HepG2 (cell line): Measurements from ENCODE around the gene CACNA1G. TPM values are rescaled to one million over a fixed set of nuclear protein-coding genes. Genes with fewer than 3 reads are reported as not detected.

Source experiments
- ATAC-seq: fragments of 200-7000 bp; cut with Tn5 transposase; 3 replicates; pipeline ENCODE4 v1.9.1; 2020; ENCODE audit warnings: mild to moderate bottlenecking, moderate library complexity
- BruUV-seq: library from RNA; stranded (reverse); fragments of 400-500 nt; replicated peaks from 2 replicates; lab custom pipeline; 2021; lab: Mats Ljungman, UMichigan
- CTCF ChIA-PET: fragments of 300-600 bp; formaldehyde crosslinking; extraction: SDS; loops from one replicate; lab custom pipeline; 2021; ENCODE audit warnings: low total read pairs, inconsistent platforms, low intra/inter-chr PET ratio; lab: Yijun Ruan, JAX
- POLR2A ChIA-PET: fragments of 350-600 bp; sonication (Branson Sonifier 250); formaldehyde crosslinking; loops from one replicate; lab custom pipeline; 2020; ENCODE audit warnings: antibody characterized with exemption, inconsistent platforms; lab: Yijun Ruan, JAX
- DNase-seq: peaks from one replicate; pipeline ENCODE4 v3.0.0-alpha.2; 2015; ENCODE audit warnings: low spot score
- FAIRE-seq: peaks from 3 replicates; lab custom pipeline; 2011; peaks lifted over from hg19 to GRCh38; lab: Jason Lieb, UNC
- H2AFZ ChIP-seq: one replicate; pipeline ENCODE4 v1.6.1; 2011; ENCODE audit warnings: low read length, inconsistent platforms
- H3K27ac ChIP-seq: fragments of 300-600 bp; 3 replicates; pipeline ENCODE4 v1.8.0; 2011; ENCODE audit warnings: mixed run types, mild to moderate bottlenecking, mixed read lengths, low read length, inconsistent platforms; ENCODE audit not compliant: insufficient read depth; ENCODE audit errors: extremely low read length
- H3K27me3 ChIP-seq, 2 experiments: fragments of 200-600 bp in 1 of 2; 2 replicates in 1 of 2; 3 replicates in 1 of 2; pipeline versions ENCODE4 v1.6.0 to v1.8.0; 2011; ENCODE audit warnings: low read length in 2 of 2, mild to moderate bottlenecking in 2 of 2, moderate library complexity in 2 of 2, inconsistent platforms in 1 of 2; ENCODE audit not compliant: insufficient read depth in 2 of 2, control insufficient read depth in 1 of 2
- H3K36me3 ChIP-seq, 2 experiments: fragments of 200-600 bp in 1 of 2; replicated peaks in 1 of 2; 2 replicates in 1 of 2; 3 replicates in 1 of 2; pipeline versions ENCODE4 v1.5.1 to v1.8.0; 2011; ENCODE audit warnings: low read length in 2 of 2, inconsistent platforms in 1 of 2; ENCODE audit not compliant: insufficient read depth in 2 of 2, control insufficient read depth in 1 of 2
- H3K4me1 ChIP-seq: 2 replicates; pipeline ENCODE4 v1.5.1; 2012; ENCODE audit warnings: low read length, inconsistent platforms; ENCODE audit not compliant: insufficient read depth
- H3K4me2 ChIP-seq: 2 replicates; pipeline ENCODE4 v1.6.0; 2011; ENCODE audit warnings: low read depth, low read length, inconsistent platforms
- H3K4me3 ChIP-seq, 3 experiments: fragments of 200-600 bp in 1 of 3; sonication (generic), shearing (Covaris generic) in 1 of 3; replicated peaks in 1 of 3; 2 replicates each; pipeline ENCODE4 v1.5.1; 2011 to 2016; ENCODE audit warnings: low read length in 3 of 3, inconsistent platforms in 2 of 3, low read depth in 2 of 3, mild to moderate bottlenecking in 2 of 3, control low read depth in 1 of 3, mixed read lengths in 1 of 3; ENCODE audit not compliant: insufficient read depth in 1 of 3
- H3K79me2 ChIP-seq: one replicate; pipeline ENCODE4 v1.6.1; 2011; ENCODE audit warnings: low read length, inconsistent platforms; ENCODE audit not compliant: insufficient read depth
- H3K9ac ChIP-seq: 2 replicates; pipeline ENCODE4 v1.6.0; 2011; ENCODE audit warnings: mild to moderate bottlenecking, low read depth, low read length, inconsistent platforms; ENCODE audit not compliant: insufficient read depth
- H3K9me3 ChIP-seq: 2 replicates; pipeline ENCODE4 v1.5.1; 2012; ENCODE audit warnings: mild to moderate bottlenecking, low read length
- H4K20me1 ChIP-seq: 2 replicates; pipeline ENCODE4 v1.6.0; 2011; ENCODE audit warnings: inconsistent platforms, mild to moderate bottlenecking, low read length, moderate library complexity; ENCODE audit not compliant: insufficient read depth
- FOXP1 ChIP-seq, 2 experiments: fragments of 450-650 bp in 1 of 2; IDR thresholded peaks; 2 replicates each; pipeline ENCODE4 v1.6.1; 2017 to 2018; ENCODE audit warnings: antibody characterized with exemption in 1 of 2
- KLF6 ChIP-seq: IDR thresholded peaks from 2 replicates; pipeline ENCODE4 v1.8.0; 2016; ENCODE audit warnings: missing biosample characterization, missing genetic modification reagents
- MTF2 ChIP-seq: sonication (generic); formaldehyde crosslinking; IDR thresholded peaks from 2 replicates; pipeline ENCODE4 v1.5.0; 2020; ENCODE audit warnings: missing genetic modification reagents, borderline replicate concordance
- POLR2A ChIP-seq, 2 experiments: IDR thresholded peaks; 2 replicates each; pipeline ENCODE4 v1.6.1; 2011; ENCODE audit warnings: low read depth in 2 of 2, low read length in 2 of 2, mild to moderate bottlenecking in 1 of 2, moderate library complexity in 1 of 2; ENCODE audit not compliant: insufficient read depth in 1 of 2
- ZFP62 ChIP-seq: sonication (generic); formaldehyde crosslinking; IDR thresholded peaks from 2 replicates; pipeline ENCODE4 v1.4.0; 2020; ENCODE audit warnings: missing genetic modification reagents
- ZIK1 ChIP-seq: sonication (generic); formaldehyde crosslinking; IDR thresholded peaks from 2 replicates; pipeline ENCODE4 v1.5.0; 2020; ENCODE audit warnings: mild to moderate bottlenecking, low read depth, missing genetic modification reagents, borderline replicate concordance
- ZNF432 ChIP-seq: sonication (generic); formaldehyde crosslinking; IDR thresholded peaks from 2 replicates; pipeline ENCODE4 v1.5.0; 2020; ENCODE audit warnings: missing genetic modification reagents, mild to moderate bottlenecking, borderline replicate concordance
- ZNF761 ChIP-seq: sonication (generic); formaldehyde crosslinking; conservative IDR thresholded peaks from 2 replicates; pipeline ENCODE4 v1.4.0; 2020; ENCODE audit warnings: mild to moderate bottlenecking, missing genetic modification reagents
- WGBS: methylation state at CpG from one replicate; pipeline ENCODE4 v1.1.6; 2017; ENCODE audit warnings: low lambda C conversion rate; 5-methylcytosine and 5-hydroxymethylcytosine counted together
- in situ Hi-C: cut with HindIII; loops from 2 replicates; pipeline ENCODE4 v1.10.0; 2017; ENCODE audit warnings: low pct_unique_long_range_greater_than_20kb; ENCODE audit not compliant: extremely low pct_ligation_motif_present
- intact Hi-C: fragments of 100-400 bp; cut with micrococcal nuclease; formaldehyde crosslinking; loops from one replicate; pipeline ENCODE4 v1.10.0; 2022; ENCODE audit not compliant: unreplicated experiment
- polyA plus RNA-seq, 8 experiments: library from polyadenylated mRNA; depleted of rRNA in 3 of 8; stranded (reverse) in 7 of 8; unstranded in 1 of 8; fragments of >200 nt; fragmentation: Illumina TruSeq in 4 of 8; extraction: Trizol in 4 of 8; gene quantifications; 2 replicates each; pipeline versions ENCODE4 v1.2.1 to v1.2.3, GENCODE V29; 2011 to 2016; ENCODE audit warnings: low read depth in 4 of 8, missing spikeins in 1 of 8, mixed read lengths in 1 of 8; ENCODE audit not compliant: insufficient read depth in 1 of 8
- total RNA-seq, 5 experiments: library from RNA; depleted of rRNA; stranded (reverse); fragments of >200 nt; fragmentation: Illumina TruSeq; extraction: Trizol; gene quantifications; 2 replicates each; pipeline ENCODE4 v1.2.3, GENCODE V29; 2016; ENCODE audit warnings: low read depth in 1 of 5
- TF ChIP-seq, protein P1 (sequence below): sonication (generic); formaldehyde crosslinking; IDR thresholded peaks from 2 replicates; pipeline ENCODE4 v1.8.0; 2022; ENCODE audit warnings: mild to moderate bottlenecking, missing genetic modification reagents; ENCODE audit not compliant: insufficient replicate concordance
- TF ChIP-seq, protein P2 (sequence below): sonication (generic); formaldehyde crosslinking; IDR thresholded peaks from 2 replicates; pipeline ENCODE4 v1.5.0; 2020; ENCODE audit warnings: missing genetic modification reagents, mild to moderate bottlenecking, borderline replicate concordance

Gene CACNA1G
- total and polyA plus RNA-seq, 2 of the 13 experiments (the other 11 are each of a cell fraction or from before 2014, with no cell fraction given): 0.02 TPM; not detected in 1

DNA sequence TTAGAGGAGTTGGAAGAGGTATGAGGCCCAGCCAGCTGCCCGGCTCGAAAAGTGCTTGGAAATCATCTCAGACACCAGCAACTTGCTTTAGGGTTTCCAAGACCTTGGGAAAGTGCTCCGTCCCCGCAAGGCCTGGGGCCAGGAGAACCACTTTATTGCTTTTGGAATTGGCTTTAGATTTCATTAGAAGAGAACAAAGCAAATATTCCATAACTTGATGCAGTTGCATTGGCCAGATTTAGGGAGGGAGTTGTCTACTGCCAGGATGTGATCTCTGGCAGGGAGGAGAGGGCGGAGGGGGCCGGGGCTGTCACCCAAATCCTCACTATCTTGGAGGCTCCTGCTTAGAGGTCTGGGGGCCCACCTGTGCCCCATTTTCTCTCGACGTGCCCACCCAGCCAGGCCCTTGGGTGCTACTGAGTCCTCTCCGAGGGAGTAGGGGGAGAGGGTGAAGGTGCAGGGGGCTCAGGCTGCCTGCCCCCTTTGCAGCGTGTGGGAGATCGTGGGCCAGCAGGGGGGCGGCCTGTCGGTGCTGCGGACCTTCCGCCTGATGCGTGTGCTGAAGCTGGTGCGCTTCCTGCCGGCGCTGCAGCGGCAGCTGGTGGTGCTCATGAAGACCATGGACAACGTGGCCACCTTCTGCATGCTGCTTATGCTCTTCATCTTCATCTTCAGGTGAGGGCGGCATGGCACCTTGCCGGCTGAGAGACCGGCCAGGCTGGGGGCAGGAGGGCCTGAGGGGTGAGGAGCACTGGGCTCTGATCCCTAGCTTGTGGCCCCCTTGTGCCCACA lies 30.6 kb downstream of the CACNA1G start:
- peaks cover 29% of the 10 kb centered on the region for H3K4me1 ChIP-seq
- no peak overlapping the region for H3K4me2 ChIP-seq
- no peak overlapping the region for H3K4me3 ChIP-seq
- no peak overlapping the region for H2AFZ ChIP-seq
- H4K20me1 ChIP-seq: no peaks in the 10 kb centered on the region; the same call in 1 of the 2 replicates
- no peaks in the 10 kb centered on the region for H3K9me3 ChIP-seq
- intact Hi-C loops (no loop called here), in situ Hi-C loops (no loop called here)
- no peak overlapping the region for H3K9ac ChIP-seq
- WGBS: 34% methylated on average over 12 of the region's 24 CpGs
- FAIRE-seq (no peak), DNase-seq (no peak), ATAC-seq (no peak)
- H3K79me2 ChIP-seq: no peaks in the 10 kb centered on the region
- H3K36me3 ChIP-seq: no peaks in the 10 kb centered on the region; a peak in 1 of 5 replicates
- H3K27me3 ChIP-seq: peaks cover 44 to 99% of the 10 kb centered on the region in 2 experiments; a peak in 4 of 5 replicates
- ChIA-PET CTCF (no interaction called here), POLR2A (no interaction called here)
- BruUV-seq: no TSS peak
- TF ChIP-seq ZNF761 (CRISPR knock-in tag) (no peak), ZFP62 (CRISPR knock-in tag) (no peak), KLF6 (CRISPR knock-in tag) (no peak), MTF2 (CRISPR knock-in tag) (no peak), ZIK1 (CRISPR knock-in tag) (no peak), FOXP1 (IDR thresholded peaks at IDR 0.05) (no peak), FOXP1 (CRISPR knock-in tag; IDR thresholded peaks at IDR 0.05) (no peak), POLR2A (IDR thresholded peaks at IDR 0.05; ENCODE audit: insufficient read depth in 1 of 2, low read depth in 2 of 2, low read length in 2 of 2) (no peak), ZNF432 (CRISPR knock-in tag) (no peak)
- TF ChIP-seq, protein P1, sequence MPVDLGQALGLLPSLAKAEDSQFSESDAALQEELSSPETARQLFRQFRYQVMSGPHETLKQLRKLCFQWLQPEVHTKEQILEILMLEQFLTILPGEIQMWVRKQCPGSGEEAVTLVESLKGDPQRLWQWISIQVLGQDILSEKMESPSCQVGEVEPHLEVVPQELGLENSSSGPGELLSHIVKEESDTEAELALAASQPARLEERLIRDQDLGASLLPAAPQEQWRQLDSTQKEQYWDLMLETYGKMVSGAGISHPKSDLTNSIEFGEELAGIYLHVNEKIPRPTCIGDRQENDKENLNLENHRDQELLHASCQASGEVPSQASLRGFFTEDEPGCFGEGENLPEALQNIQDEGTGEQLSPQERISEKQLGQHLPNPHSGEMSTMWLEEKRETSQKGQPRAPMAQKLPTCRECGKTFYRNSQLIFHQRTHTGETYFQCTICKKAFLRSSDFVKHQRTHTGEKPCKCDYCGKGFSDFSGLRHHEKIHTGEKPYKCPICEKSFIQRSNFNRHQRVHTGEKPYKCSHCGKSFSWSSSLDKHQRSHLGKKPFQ (CRISPR knock-in tag): no peak
- TF ChIP-seq, protein P2, sequence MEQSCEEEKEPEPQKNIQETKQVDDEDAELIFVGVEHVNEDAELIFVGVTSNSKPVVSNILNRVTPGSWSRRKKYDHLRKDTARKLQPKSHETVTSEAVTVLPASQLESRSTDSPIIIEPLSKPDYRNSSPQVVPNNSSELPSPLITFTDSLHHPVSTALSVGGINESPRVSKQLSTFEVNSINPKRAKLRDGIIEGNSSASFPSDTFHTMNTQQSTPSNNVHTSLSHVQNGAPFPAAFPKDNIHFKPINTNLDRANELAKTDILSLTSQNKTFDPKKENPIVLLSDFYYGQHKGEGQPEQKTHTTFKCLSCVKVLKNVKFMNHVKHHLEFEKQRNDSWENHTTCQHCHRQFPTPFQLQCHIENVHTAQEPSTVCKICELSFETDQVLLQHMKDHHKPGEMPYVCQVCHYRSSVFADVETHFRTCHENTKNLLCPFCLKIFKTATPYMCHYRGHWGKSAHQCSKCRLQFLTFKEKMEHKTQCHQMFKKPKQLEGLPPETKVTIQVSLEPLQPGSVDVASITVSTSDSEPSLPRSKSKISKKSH (CRISPR knock-in tag): no peak
- H3K27ac ChIP-seq: no peak overlapping the region
